Stimulated activated CD8-positive, alpha-beta memory T cell treated with anti-CD3 and anti-CD28 coated beads, Interleukin-4, amount 100 ng/mL, for 1 hour (primary cell): ENCODE results near the gene CCBE1.
"Not testable (repeated sequence)": the region's sequence is repeated elsewhere in the genome, so short reads cannot be mapped to it uniquely, and the experiment has no call there.

Source experiments
- DNase-seq, 2 donors: peaks; one replicate each; pipeline ENCODE4 v3.0.0-alpha.2; 2020; ENCODE audit warnings: low read depth in 2 of 2, low spot score in 1 of 2

Gene CCBE1

GRCh38 chr18:59685501-59685900 lies 11.7 kb downstream of the CCBE1 start:
- no peak for DNase-seq

- DNase-seq = no peak
These were observed 12.4 kb downstream of the CCBE1 start for GRCh38 chr18:59684777-59685176.

- no peak for DNase-seq
These were observed 15.7 kb downstream of the CCBE1 start for GRCh38 chr18:59681521-59682004.

GRCh38 chr18:59681051-59681450 lies 16.2 kb downstream of the CCBE1 start:
- no peak for DNase-seq

- no peak for DNase-seq
These were observed 21.9 kb downstream of the CCBE1 start for GRCh38 chr18:59675346-59675745.

GRCh38 chr18:59674903-59675270 lies 22.3 kb downstream of the CCBE1 start:
- no peak for DNase-seq

GRCh38 chr18:59674186-59674902 lies 22.9 kb downstream of the CCBE1 start:
- no peak for DNase-seq

GRCh38 chr18:59672235-59672711 lies 24.9 kb downstream of the CCBE1 start:
- DNase-seq = no peak

- no peak for DNase-seq
These were observed 25.7 kb downstream of the CCBE1 start for GRCh38 chr18:59671551-59671950.

- no peak for DNase-seq
These were observed 27.2 kb downstream of the CCBE1 start for GRCh38 chr18:59669872-59670657.

- no peak for DNase-seq
These were observed 29.7 kb downstream of the CCBE1 start for GRCh38 chr18:59667488-59667887.

GRCh38 chr18:59666007-59666402 lies 31.2 kb downstream of the CCBE1 start:
- not testable (repeated sequence) for DNase-seq

GRCh38 chr18:59665057-59666006 lies 31.9 kb downstream of the CCBE1 start:
- no peak for DNase-seq

- DNase-seq = no peak
These were observed 32.9 kb downstream of the CCBE1 start for GRCh38 chr18:59664329-59664728.

- no peak for DNase-seq
These were observed 34.1 kb downstream of the CCBE1 start for GRCh38 chr18:59663096-59663495.

GRCh38 chr18:59661891-59662701 lies 35.1 kb downstream of the CCBE1 start:
- DNase-seq = no peak

GRCh38 chr18:59660786-59661743 lies 36.2 kb downstream of the CCBE1 start:
- no peak for DNase-seq

GRCh38 chr18:59660366-59660765 lies 36.9 kb downstream of the CCBE1 start:
- no peak for DNase-seq

GRCh38 chr18:59659508-59660170 lies 37.6 kb downstream of the CCBE1 start:
- no peak for DNase-seq
